ENCODE measurements around the gene SRC. TPM values are rescaled to one million over a fixed set of nuclear protein-coding genes. Genes with fewer than 3 reads are reported as not detected.

SRC gene
- polyA plus RNA-seq, 1 experiment, result 13.9 TPM

- H3K9me3 ChIP-seq (ENCODE audit: control insufficient read depth, insufficient read depth, low read length), result no peaks in the 10 kb centered on the region
- no peak overlapping the region for H3K4me3 ChIP-seq (ENCODE audit: low read depth, low read length)
- no peak for DNase-seq (ENCODE audit: low read depth, low spot score)
- ChIA-PET CTCF (no interaction called here), POLR2A (no interaction called here)
- TF ChIP-seq, protein P1, sequence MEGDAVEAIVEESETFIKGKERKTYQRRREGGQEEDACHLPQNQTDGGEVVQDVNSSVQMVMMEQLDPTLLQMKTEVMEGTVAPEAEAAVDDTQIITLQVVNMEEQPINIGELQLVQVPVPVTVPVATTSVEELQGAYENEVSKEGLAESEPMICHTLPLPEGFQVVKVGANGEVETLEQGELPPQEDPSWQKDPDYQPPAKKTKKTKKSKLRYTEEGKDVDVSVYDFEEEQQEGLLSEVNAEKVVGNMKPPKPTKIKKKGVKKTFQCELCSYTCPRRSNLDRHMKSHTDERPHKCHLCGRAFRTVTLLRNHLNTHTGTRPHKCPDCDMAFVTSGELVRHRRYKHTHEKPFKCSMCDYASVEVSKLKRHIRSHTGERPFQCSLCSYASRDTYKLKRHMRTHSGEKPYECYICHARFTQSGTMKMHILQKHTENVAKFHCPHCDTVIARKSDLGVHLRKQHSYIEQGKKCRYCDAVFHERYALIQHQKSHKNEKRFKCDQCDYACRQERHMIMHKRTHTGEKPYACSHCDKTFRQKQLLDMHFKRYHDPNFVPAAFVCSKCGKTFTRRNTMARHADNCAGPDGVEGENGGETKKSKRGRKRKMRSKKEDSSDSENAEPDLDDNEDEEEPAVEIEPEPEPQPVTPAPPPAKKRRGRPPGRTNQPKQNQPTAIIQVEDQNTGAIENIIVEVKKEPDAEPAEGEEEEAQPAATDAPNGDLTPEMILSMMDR (IDR thresholded peaks at IDR 0.05; ENCODE audit: low read depth, low read length), result no peak
- H3K27ac ChIP-seq (ENCODE audit: low read depth, low read length), result no peak overlapping the region
- H3K27me3 ChIP-seq (ENCODE audit: control insufficient read depth, insufficient read depth, low read length), result no peaks in the 10 kb centered on the region
Measured at GRCh38 chr20:37309936-37310590, 35.9 kb upstream of the SRC start.

DNA sequence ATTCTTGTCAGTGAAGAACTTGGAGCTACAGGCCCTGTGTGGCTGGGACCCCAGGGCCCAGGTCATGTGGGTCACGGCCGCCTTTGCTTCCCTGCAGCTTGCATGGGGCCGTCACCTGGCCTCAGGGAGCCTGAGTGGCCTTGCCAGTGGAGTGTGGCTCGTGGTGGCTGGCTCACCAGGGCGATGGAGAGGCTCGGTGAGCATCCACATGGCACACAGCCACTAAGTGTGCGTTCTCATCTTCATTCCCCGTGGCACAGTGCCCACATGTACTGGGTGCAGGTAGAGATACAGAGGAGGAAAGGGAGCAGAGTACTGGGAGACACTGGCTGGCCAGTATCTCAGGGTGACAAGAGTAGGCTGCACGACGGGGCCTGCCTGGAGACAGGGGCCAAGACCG is 35.0 kb upstream of the SRC start:
- CTCF ChIA-PET, result no interaction called here
- POLR2A ChIA-PET, result no interaction called here
- TF ChIP-seq, protein P1 (IDR thresholded peaks at IDR 0.05; ENCODE audit: low read depth, low read length), result no peak

GRCh38 chr20:37311710-37312355 is 34.1 kb upstream of the SRC start:
- Histone ChIP-seq H3K27me3 (ENCODE audit: control insufficient read depth, insufficient read depth, low read length) (no peaks in the 10 kb centered on the region), H3K4me3 (ENCODE audit: low read depth, low read length) (no peak overlapping the region), H3K9me3 (ENCODE audit: control insufficient read depth, insufficient read depth, low read length) (no peaks in the 10 kb centered on the region), H3K27ac (ENCODE audit: low read depth, low read length) (peak overlapping the region; percentile 31)
- ChIA-PET CTCF (interaction anchor here (0.6 kb wide), 2 partner anchors 9 to 15 kb away, joined by 3 to 4 read pairs; no protein-coding TSS in a partner anchor), POLR2A (interaction anchor here (1.0 to 1.3 kb wide), 4 partner anchors 12 to 23 kb away, joined by 3 to 6 read pairs (median 5); partner anchors contain the start of gene MANBAL)
- TF ChIP-seq, protein P1 (IDR thresholded peaks at IDR 0.05; ENCODE audit: low read depth, low read length), result no peak
- no peak for DNase-seq (ENCODE audit: low read depth, low spot score)

More for the DNA sequence above, 35.0 kb upstream of the SRC start:
- DNase-seq (ENCODE audit: low read depth, low spot score), result no peak
- Histone ChIP-seq H3K4me3 (ENCODE audit: low read depth, low read length) (no peak overlapping the region), H3K27me3 (ENCODE audit: control insufficient read depth, insufficient read depth, low read length) (no peaks in the 10 kb centered on the region), H3K27ac (ENCODE audit: low read depth, low read length) (no peak overlapping the region), H3K9me3 (ENCODE audit: control insufficient read depth, insufficient read depth, low read length) (no peaks in the 10 kb centered on the region)

GRCh38 chr20:37313546-37314091 is 32.3 kb upstream of the SRC start:
- ChIA-PET POLR2A (interaction anchor here (1.3 kb wide), 1 partner anchor 10 kb away, joined by 3 read pairs; no protein-coding TSS in a partner anchor), CTCF (interaction anchor here (1.3 kb wide), 1 partner anchor 11 kb away, joined by 3 read pairs; no protein-coding TSS in a partner anchor)
- no peaks in the 10 kb centered on the region for H3K27me3 ChIP-seq (ENCODE audit: control insufficient read depth, insufficient read depth, low read length)
- DNase-seq (ENCODE audit: low read depth, low spot score), result no peak
- no peaks in the 10 kb centered on the region for H3K9me3 ChIP-seq (ENCODE audit: control insufficient read depth, insufficient read depth, low read length)
- H3K4me3 ChIP-seq (ENCODE audit: low read depth, low read length), result no peak overlapping the region
- TF ChIP-seq, protein P1 (IDR thresholded peaks at IDR 0.05; ENCODE audit: low read depth, low read length), result no peak
- H3K27ac ChIP-seq (ENCODE audit: low read depth, low read length), result no peak overlapping the region

- DNase-seq (ENCODE audit: low read depth, low spot score), result no peak
- H3K27ac ChIP-seq (ENCODE audit: low read depth, low read length), result peak overlapping the region; percentile 87
- TF ChIP-seq, protein P1 (IDR thresholded peaks at IDR 0.05; ENCODE audit: low read depth, low read length), result no peak
- no peaks in the 10 kb centered on the region for H3K27me3 ChIP-seq (ENCODE audit: control insufficient read depth, insufficient read depth, low read length)
- CTCF ChIA-PET, result no interaction called here
- H3K9me3 ChIP-seq (ENCODE audit: control insufficient read depth, insufficient read depth, low read length), result no peaks in the 10 kb centered on the region
- POLR2A ChIA-PET, result interaction anchor here (1.3 to 1.5 kb wide), 2 partner anchors 10 to 13 kb away, joined by 3 to 5 read pairs; no protein-coding TSS in a partner anchor
- no peak overlapping the region for H3K4me3 ChIP-seq (ENCODE audit: low read depth, low read length)
Measured at GRCh38 chr20:37314099-37314498, 31.8 kb upstream of the SRC start.

All from AG04450 (cell line).